Measurements from ENCODE around the gene PAQR9.

DNA sequence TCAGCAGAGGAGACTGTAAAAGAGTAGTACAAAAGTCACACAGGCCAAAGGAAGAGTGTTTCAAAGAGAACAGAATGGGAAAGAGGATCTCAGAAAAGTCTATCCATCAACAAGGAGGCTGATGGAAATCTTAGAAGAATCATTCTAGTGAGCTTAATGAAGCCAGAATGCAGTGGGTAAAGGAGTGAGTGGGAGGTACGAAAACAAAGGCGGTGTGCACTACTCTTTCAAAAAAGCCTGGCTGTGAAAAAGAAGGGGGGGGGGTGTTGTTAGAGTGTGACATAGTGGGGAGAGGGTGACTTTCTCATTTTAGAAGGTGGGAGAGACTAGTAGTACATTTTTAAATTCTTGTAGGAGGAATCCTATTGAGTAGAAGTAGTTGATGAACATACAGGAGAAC is 11.7 kb downstream of the PAQR9 start:
- TF ChIP-seq EZH2 (IDR thresholded peaks at IDR 0.05) (no peak), POLR2AphosphoS5 (IDR thresholded peaks at IDR 0.05; ENCODE audit: borderline replicate concordance, low read depth, low read length) (no peak)
